B cell (primary cell): ENCODE measurements around the gene JMJD1C. TPM values are rescaled to one million over a fixed set of nuclear protein-coding genes. Genes with fewer than 3 reads are reported as not detected.

Experiments used
- ATAC-seq: fragments of 200-7000 bp; cut with Tn5 transposase; one replicate; pipeline ENCODE4 v1.10.0; 2021; ENCODE audit warnings: low read depth, mild to moderate bottlenecking, moderate number of reproducible peaks, moderate library complexity
- CTCF ChIA-PET: fragments of 350-600 bp; sonication (Branson Sonifier 250); formaldehyde crosslinking; loops from one replicate; lab custom pipeline; 2021; ENCODE audit warnings: antibody characterized with exemption, inconsistent platforms; lab: Charles Lee
- POLR2A ChIA-PET: fragments of 350-600 bp; sonication (Branson Sonifier 250); formaldehyde crosslinking; loops from one replicate; lab custom pipeline; 2021; ENCODE audit warnings: antibody characterized with exemption; lab: Charles Lee
- DNase-seq: peaks from one replicate; pipeline ENCODE4 v3.0.0; 2013
- H2AFZ ChIP-seq: 2 replicates; pipeline ENCODE4 v1.6.1; 2012; ENCODE audit warnings: mild to moderate bottlenecking, low read depth, low read length; ENCODE audit not compliant: insufficient read depth, poor library complexity, severe bottlenecking
- H3K27ac ChIP-seq, 2 donors: 1 replicate in 1 of 2; 2 replicates in 1 of 2; pipeline ENCODE4 v1.5.1; 2012 to 2013; ENCODE audit warnings: low read length in 2 of 2, mild to moderate bottlenecking in 2 of 2, moderate library complexity in 1 of 2
- H3K27me3 ChIP-seq, 4 experiments: fragments of 200-600 bp in 1 of 4; sonication (generic) in 1 of 4; replicated peaks in 1 of 4; 1 replicate in 2 of 4; 2 replicates in 2 of 4; pipeline versions ENCODE4 v1.6.1 to v1.7.0; 2013 to 2016; ENCODE audit warnings: low read length in 3 of 4, mild to moderate bottlenecking in 2 of 4, mixed read lengths in 1 of 4, moderate library complexity in 1 of 4; ENCODE audit not compliant: insufficient read depth in 4 of 4, control insufficient read depth in 3 of 4; ENCODE audit errors: control extremely low read depth in 1 of 4
- H3K36me3 ChIP-seq, 2 experiments: replicated peaks in 1 of 2; 1 replicate in 1 of 2; 2 replicates in 1 of 2; pipeline versions ENCODE4 v1.6.1 to v1.7.1; 2013; ENCODE audit warnings: low read length in 1 of 2; ENCODE audit not compliant: insufficient read depth in 2 of 2, control insufficient read depth in 1 of 2; ENCODE audit errors: control extremely low read depth in 1 of 2, extremely low read depth in 1 of 2
- H3K4me1 ChIP-seq, 2 donors: fragments of 200-600 bp in 1 of 2; sonication (generic) in 1 of 2; 1 replicate in 1 of 2; 2 replicates in 1 of 2; pipeline versions ENCODE4 v1.5.1 to v1.6.1; 2013 to 2017; ENCODE audit warnings: low read length in 2 of 2; ENCODE audit not compliant: control insufficient read depth in 2 of 2, insufficient read depth in 2 of 2
- H3K4me2 ChIP-seq: replicated peaks from 2 replicates; pipeline ENCODE3; 2012; ENCODE audit warnings: mild to moderate bottlenecking, low read depth, low read length; ENCODE audit not compliant: poor library complexity, severe bottlenecking
- H3K4me3 ChIP-seq, 5 experiments: fragments of 200-600 bp in 1 of 5; sonication (generic) in 1 of 5; 1 replicate in 3 of 5; 2 replicates in 2 of 5; pipeline versions ENCODE4 v1.5.1 to v1.7.0; 2011 to 2016; ENCODE audit warnings: low read length in 4 of 5, mild to moderate bottlenecking in 4 of 5, low read depth in 2 of 5, control low read depth in 1 of 5, moderate library complexity in 1 of 5; ENCODE audit not compliant: insufficient read depth in 1 of 5; ENCODE audit errors: control extremely low read depth in 1 of 5, extremely low read depth in 1 of 5
- H3K79me2 ChIP-seq: fragments of 200-600 bp; sonication (generic); one replicate; pipeline ENCODE4 v1.6.0; 2016; ENCODE audit warnings: low read length; ENCODE audit not compliant: control insufficient read depth, insufficient read depth
- H3K9ac ChIP-seq: fragments of 200-600 bp; sonication (generic); 2 replicates; pipeline ENCODE4 v1.6.1; 2017; ENCODE audit warnings: mild to moderate bottlenecking, low read length, moderate library complexity
- H3K9me3 ChIP-seq, 3 donors: one replicate each; pipeline versions ENCODE4 v1.6.1 to v1.7.1; 2013; ENCODE audit warnings: low read length in 2 of 3; ENCODE audit not compliant: control insufficient read depth in 2 of 3, insufficient read depth in 1 of 3; ENCODE audit errors: control extremely low read depth in 1 of 3
- H4K20me1 ChIP-seq: 2 replicates; pipeline ENCODE4 v1.6.0; 2012; ENCODE audit warnings: mild to moderate bottlenecking, low read length; ENCODE audit not compliant: insufficient read depth, control insufficient read depth, poor library complexity, severe bottlenecking
- H3K27ac Mint-ChIP-seq: one replicate; pipeline ENCODE4 v1.8.0; 2021; ENCODE audit warnings: mixed read lengths
- H3K27me3 Mint-ChIP-seq: one replicate; pipeline ENCODE4 v1.8.0; 2021; ENCODE audit warnings: mixed read lengths
- H3K4me1 Mint-ChIP-seq: one replicate; pipeline ENCODE4 v1.8.0; 2021; ENCODE audit warnings: mixed read lengths
- H3K4me3 Mint-ChIP-seq: one replicate; pipeline ENCODE4 v1.8.0; 2021; ENCODE audit warnings: mixed read lengths
- H3K9me3 Mint-ChIP-seq: one replicate; pipeline ENCODE4 v1.8.0; 2022; ENCODE audit warnings: mixed read lengths; ENCODE audit not compliant: insufficient read depth
- EZH2 ChIP-seq: IDR thresholded peaks from 2 replicates; pipeline ENCODE4 v1.6.1; 2012; ENCODE audit warnings: borderline replicate concordance, low read depth, mild to moderate bottlenecking, moderate library complexity, low read length; ENCODE audit not compliant: insufficient read depth, poor library complexity, severe bottlenecking
- WGBS: methylation state at CpG from one replicate; pipeline ENCODE4 v1.1.5; 2013; ENCODE audit warnings: missing lambda C conversion rate; ENCODE audit not compliant: insufficient coverage; 5-methylcytosine and 5-hydroxymethylcytosine counted together
- intact Hi-C: fragments of 100-400 bp; cut with micrococcal nuclease; formaldehyde crosslinking; loops from one replicate; pipeline ENCODE4 v1.10.0; 2022
- polyA plus RNA-seq: library from polyadenylated mRNA; depleted of rRNA; stranded (reverse); fragments of >200 nt; gene quantifications from 2 replicates; pipeline ENCODE4 v1.2.3, GENCODE V29; 2012
- total RNA-seq, 2 donors: library from RNA; stranded (reverse); fragments of 120-200 nt in 1 of 2; gene quantifications; 1 replicate in 1 of 2; 2 replicates in 1 of 2; pipeline versions ENCODE4 v1.2.3 to v1.2.4, GENCODE V29; 2013 to 2022
- TF ChIP-seq, protein P1 (sequence below): fragments of 200-600 bp; IDR thresholded peaks from one replicate; pipeline ENCODE4 v1.8.0; 2022; ENCODE audit warnings: antibody characterized with exemption, mild to moderate bottlenecking

Gene JMJD1C
- total and polyA plus RNA-seq, 2 donors (not counting 1 experiment from before 2014, with no cell fraction given) = 81.8 to 235 TPM

DNA sequence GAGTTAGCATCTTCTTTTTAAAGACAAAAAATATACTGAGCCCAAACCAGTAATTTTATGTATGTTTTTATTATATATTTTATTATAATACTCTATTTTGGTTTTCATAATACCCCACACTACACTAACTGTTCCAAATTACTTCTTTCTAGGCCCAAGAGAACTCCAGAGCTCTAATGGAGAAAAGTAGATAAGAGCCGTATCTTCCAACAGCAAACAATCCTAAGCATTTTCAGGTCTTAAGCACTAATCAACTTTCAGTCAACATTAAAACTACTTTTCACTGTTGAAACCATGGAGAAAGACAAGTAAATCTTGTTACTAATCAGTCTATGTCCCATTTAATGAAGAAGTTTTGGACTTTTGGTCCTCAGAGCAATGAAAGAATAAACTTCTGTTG is 55.1 kb downstream of the JMJD1C start:
- DNase-seq = no peak

DNA sequence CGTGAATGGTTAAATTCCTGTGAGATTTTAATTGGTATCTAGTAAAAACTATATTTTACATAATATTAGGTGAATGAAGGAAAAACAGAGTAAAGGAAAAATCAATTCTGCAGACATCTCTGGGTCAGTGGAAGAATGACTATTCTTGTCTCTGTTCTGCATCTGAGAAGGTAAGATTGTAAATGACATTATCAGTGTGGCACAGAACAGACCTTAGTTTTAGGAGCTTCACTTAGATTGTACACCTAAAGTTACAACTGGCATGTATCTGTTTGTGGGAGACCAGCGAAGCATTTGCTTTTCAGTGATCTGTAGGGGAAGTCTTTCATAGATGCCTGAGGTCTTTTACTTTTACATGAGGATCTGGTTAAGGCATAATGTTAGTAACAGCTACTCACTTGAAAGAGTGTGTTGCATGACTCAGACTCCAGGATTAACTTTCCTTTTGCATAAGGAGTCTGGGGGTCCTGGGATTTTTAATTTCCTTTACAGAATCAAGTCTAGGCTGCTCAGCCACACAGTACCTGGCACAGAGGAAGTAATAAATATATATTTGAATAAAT is 56.2 kb downstream of the JMJD1C start:
- TF ChIP-seq, protein P1, sequence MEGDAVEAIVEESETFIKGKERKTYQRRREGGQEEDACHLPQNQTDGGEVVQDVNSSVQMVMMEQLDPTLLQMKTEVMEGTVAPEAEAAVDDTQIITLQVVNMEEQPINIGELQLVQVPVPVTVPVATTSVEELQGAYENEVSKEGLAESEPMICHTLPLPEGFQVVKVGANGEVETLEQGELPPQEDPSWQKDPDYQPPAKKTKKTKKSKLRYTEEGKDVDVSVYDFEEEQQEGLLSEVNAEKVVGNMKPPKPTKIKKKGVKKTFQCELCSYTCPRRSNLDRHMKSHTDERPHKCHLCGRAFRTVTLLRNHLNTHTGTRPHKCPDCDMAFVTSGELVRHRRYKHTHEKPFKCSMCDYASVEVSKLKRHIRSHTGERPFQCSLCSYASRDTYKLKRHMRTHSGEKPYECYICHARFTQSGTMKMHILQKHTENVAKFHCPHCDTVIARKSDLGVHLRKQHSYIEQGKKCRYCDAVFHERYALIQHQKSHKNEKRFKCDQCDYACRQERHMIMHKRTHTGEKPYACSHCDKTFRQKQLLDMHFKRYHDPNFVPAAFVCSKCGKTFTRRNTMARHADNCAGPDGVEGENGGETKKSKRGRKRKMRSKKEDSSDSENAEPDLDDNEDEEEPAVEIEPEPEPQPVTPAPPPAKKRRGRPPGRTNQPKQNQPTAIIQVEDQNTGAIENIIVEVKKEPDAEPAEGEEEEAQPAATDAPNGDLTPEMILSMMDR = no peak
- TF ChIP-seq EZH2 = no peak
- H3K4me1 ChIP-seq = peaks cover 6 to 10% of the 10 kb centered on the region in 2 donors
- WGBS = 40% methylated on average over 1 of the region's 2 CpGs
- H3K79me2 ChIP-seq = peaks cover 46% of the 10 kb centered on the region
- ATAC-seq (no peak), DNase-seq (no peak)
- no peak overlapping the region for H3K4me3 Mint-ChIP-seq
- H3K27me3 ChIP-seq = no peaks in the 10 kb centered on the region
- H3K27ac Mint-ChIP-seq = no peak overlapping the region
- H3K9me3 ChIP-seq = peaks cover 0 to 1% (median 0%) of the 10 kb centered on the region in 3 donors
- POLR2A ChIA-PET = no interaction called here
- peak overlapping the region; percentile 1 for H3K4me2 ChIP-seq
- H3K4me3 ChIP-seq = no peak overlapping the region
- no peaks in the 10 kb centered on the region for H4K20me1 ChIP-seq
- H3K27me3 Mint-ChIP-seq = no peaks in the 10 kb centered on the region
- peaks cover 18% of the 10 kb centered on the region for H3K4me1 Mint-ChIP-seq
- H3K27ac ChIP-seq = no peak overlapping the region
- no peaks in the 10 kb centered on the region for H3K9me3 Mint-ChIP-seq
- H3K9ac ChIP-seq = no peak overlapping the region
- intact Hi-C loops = loop anchor here (5.0 kb wide), 1 partner anchor 37 kb away; no protein-coding TSS in a partner anchor
- CTCF ChIA-PET = no interaction called here
- H3K36me3 ChIP-seq = no peaks in the 10 kb centered on the region
- H2AFZ ChIP-seq = no peak overlapping the region

More for the DNA sequence above, 55.1 kb downstream of the JMJD1C start:
- Histone ChIP-seq H3K27ac (no peak overlapping the region), H3K27me3 (no peaks in the 10 kb centered on the region), H2AFZ (no peak overlapping the region), H4K20me1 (peaks cover 3% of the 10 kb centered on the region), H3K9ac (no peak overlapping the region), H3K36me3 (no peaks in the 10 kb centered on the region), H3K79me2 (peaks cover 53% of the 10 kb centered on the region), H3K4me2 (no peak overlapping the region), H3K9me3 (peaks cover 0 to under 1% (median 0%) of the 10 kb centered on the region in 3 donors), H3K4me1 (peaks cover 6 to 10% of the 10 kb centered on the region in 2 donors), H3K4me3 (no peak overlapping the region)
- POLR2A ChIA-PET = no interaction called here
- intact Hi-C loops = no loop called here
- H3K27me3 Mint-ChIP-seq = no peaks in the 10 kb centered on the region
- H3K9me3 Mint-ChIP-seq = no peaks in the 10 kb centered on the region
- no CpG with 5 or more reads among the region's 1 CpG for WGBS
- H3K27ac Mint-ChIP-seq = no peak overlapping the region
- ATAC-seq = no peak
- no peak for TF ChIP-seq EZH2
- TF ChIP-seq, protein P1 = no peak
- no peak overlapping the region for H3K4me3 Mint-ChIP-seq
- peaks cover 22% of the 10 kb centered on the region for H3K4me1 Mint-ChIP-seq
- CTCF ChIA-PET = no interaction called here
